Smooth muscle cell (in vitro differentiated cells): ENCODE data around the gene GRIP1. TPM values are rescaled to one million over a fixed set of nuclear protein-coding genes. Genes with fewer than 3 reads are reported as not detected.

Experiments
- DNase-seq: peaks from one replicate; lab custom pipeline; 2025; ENCODE audit not compliant: unreplicated experiment; lab: John Stamatoyannopoulos, UW
- H2AFZ ChIP-seq: fragments of 200-600 bp; sonication (generic); 2 replicates; pipeline ENCODE4 v1.6.0; 2016; ENCODE audit warnings: antibody characterized with exemption, low read depth, mild to moderate bottlenecking
- H3F3A ChIP-seq: fragments of 200-600 bp; sonication (generic); 2 replicates; pipeline ENCODE4 v1.6.0; 2017; ENCODE audit warnings: antibody characterized with exemption, low read depth
- H3K27ac ChIP-seq: fragments of 200-600 bp; sonication (generic); 2 replicates; pipeline ENCODE4 v1.5.1; 2016; ENCODE audit warnings: low read depth, mild to moderate bottlenecking
- H3K27me3 ChIP-seq: fragments of 200-600 bp; sonication (generic); 2 replicates; pipeline ENCODE4 v1.6.1; 2016; ENCODE audit warnings: low read depth, mild to moderate bottlenecking
- H3K36me3 ChIP-seq: fragments of 200-600 bp; sonication (generic); 2 replicates; pipeline ENCODE4 v1.5.1; 2016; ENCODE audit warnings: low read depth
- H3K4me1 ChIP-seq: fragments of 200-600 bp; sonication (generic); 2 replicates; pipeline ENCODE4 v1.5.1; 2016; ENCODE audit warnings: low read depth
- H3K4me2 ChIP-seq: fragments of 200-600 bp; sonication (generic); 2 replicates; pipeline ENCODE4 v1.6.0; 2016; ENCODE audit warnings: mild to moderate bottlenecking
- H3K4me3 ChIP-seq: fragments of 200-600 bp; sonication (generic); 2 replicates; pipeline ENCODE4 v1.5.1; 2016; ENCODE audit warnings: mild to moderate bottlenecking
- H3K79me2 ChIP-seq: fragments of 200-600 bp; sonication (generic); 2 replicates; pipeline ENCODE4 v1.6.0; 2016; ENCODE audit warnings: low read depth, mild to moderate bottlenecking
- H3K9ac ChIP-seq: fragments of 200-600 bp; sonication (generic); 2 replicates; pipeline ENCODE4 v1.6.0; 2016; ENCODE audit warnings: low read depth
- H3K9me3 ChIP-seq: fragments of 200-600 bp; sonication (generic); replicated peaks from 2 replicates; pipeline ENCODE4 v1.5.1; 2016; ENCODE audit warnings: low read depth
- H4K20me1 ChIP-seq: fragments of 200-600 bp; sonication (generic); 2 replicates; pipeline ENCODE4 v1.6.0; 2016; ENCODE audit warnings: low read depth
- WGBS: methylation state at CpG from one replicate; pipeline ENCODE4 v1.1.7; 2016; ENCODE audit warnings: low lambda C conversion rate; 5-methylcytosine and 5-hydroxymethylcytosine counted together
- polyA plus RNA-seq: library from polyadenylated mRNA; unstranded; fragments of >200 nt; fragmentation: Nextera tagmentation; extraction: Ambion mirVana; gene quantifications from 2 replicates; pipeline ENCODE4 v1.2.1, GENCODE V29; 2016
- total RNA-seq: library from RNA; depleted of rRNA; stranded (reverse); fragments of >200 nt; gene quantifications from 2 replicates; pipeline ENCODE4 v1.2.3, GENCODE V29; 2014
- TF ChIP-seq, protein P1 (sequence below): fragments of 200-600 bp; sonication (generic); IDR thresholded peaks from 2 replicates; pipeline ENCODE4 v1.5.1; 2017; ENCODE audit warnings: borderline replicate concordance, mild to moderate bottlenecking, antibody characterized with exemption; ENCODE audit not compliant: insufficient read depth, poor library complexity, severe bottlenecking

The GRIP1 gene
- total and polyA plus RNA-seq, 2 experiments from 2014 or later = 4.0 to 5.9 TPM

DNA sequence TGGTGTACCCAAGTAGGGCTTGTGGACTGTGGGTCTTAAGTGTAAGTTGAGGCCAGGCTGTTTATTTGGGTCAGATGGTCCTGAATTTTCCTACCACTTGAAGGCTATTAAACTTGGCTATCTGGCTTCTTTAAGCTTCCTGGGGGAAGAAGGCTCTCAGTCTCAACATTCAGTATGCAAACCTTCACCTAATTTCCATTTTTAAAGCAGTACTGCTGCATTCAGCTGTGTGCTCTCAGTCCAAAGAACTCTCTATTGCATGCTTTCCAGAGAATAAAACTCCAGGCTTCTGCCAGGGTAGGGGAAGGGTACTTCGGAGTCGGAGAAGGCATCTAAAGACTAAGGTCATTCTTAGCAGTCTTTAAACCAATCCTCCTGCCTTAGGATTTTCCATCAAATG, 252.2 kb downstream of the GRIP1 start:
- H3K9me3 ChIP-seq = no peaks in the 10 kb centered on the region
- H2AFZ ChIP-seq = no peak overlapping the region
- H3K36me3 ChIP-seq = no peaks in the 10 kb centered on the region
- H3K27ac ChIP-seq = no peak overlapping the region
- DNase-seq = no peak
- H3K79me2 ChIP-seq = no peaks in the 10 kb centered on the region
- TF ChIP-seq, protein P1, sequence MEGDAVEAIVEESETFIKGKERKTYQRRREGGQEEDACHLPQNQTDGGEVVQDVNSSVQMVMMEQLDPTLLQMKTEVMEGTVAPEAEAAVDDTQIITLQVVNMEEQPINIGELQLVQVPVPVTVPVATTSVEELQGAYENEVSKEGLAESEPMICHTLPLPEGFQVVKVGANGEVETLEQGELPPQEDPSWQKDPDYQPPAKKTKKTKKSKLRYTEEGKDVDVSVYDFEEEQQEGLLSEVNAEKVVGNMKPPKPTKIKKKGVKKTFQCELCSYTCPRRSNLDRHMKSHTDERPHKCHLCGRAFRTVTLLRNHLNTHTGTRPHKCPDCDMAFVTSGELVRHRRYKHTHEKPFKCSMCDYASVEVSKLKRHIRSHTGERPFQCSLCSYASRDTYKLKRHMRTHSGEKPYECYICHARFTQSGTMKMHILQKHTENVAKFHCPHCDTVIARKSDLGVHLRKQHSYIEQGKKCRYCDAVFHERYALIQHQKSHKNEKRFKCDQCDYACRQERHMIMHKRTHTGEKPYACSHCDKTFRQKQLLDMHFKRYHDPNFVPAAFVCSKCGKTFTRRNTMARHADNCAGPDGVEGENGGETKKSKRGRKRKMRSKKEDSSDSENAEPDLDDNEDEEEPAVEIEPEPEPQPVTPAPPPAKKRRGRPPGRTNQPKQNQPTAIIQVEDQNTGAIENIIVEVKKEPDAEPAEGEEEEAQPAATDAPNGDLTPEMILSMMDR = no peak
- H3F3A ChIP-seq = no peaks in the 10 kb centered on the region
- WGBS = 85% methylated on average over 2 of the region's 2 CpGs
- no peak overlapping the region for H3K4me3 ChIP-seq
- H3K4me1 ChIP-seq = no peaks in the 10 kb centered on the region
- H3K27me3 ChIP-seq = no peaks in the 10 kb centered on the region
- H4K20me1 ChIP-seq = no peaks in the 10 kb centered on the region
- no peak overlapping the region for H3K4me2 ChIP-seq
- no peak overlapping the region for H3K9ac ChIP-seq

DNA sequence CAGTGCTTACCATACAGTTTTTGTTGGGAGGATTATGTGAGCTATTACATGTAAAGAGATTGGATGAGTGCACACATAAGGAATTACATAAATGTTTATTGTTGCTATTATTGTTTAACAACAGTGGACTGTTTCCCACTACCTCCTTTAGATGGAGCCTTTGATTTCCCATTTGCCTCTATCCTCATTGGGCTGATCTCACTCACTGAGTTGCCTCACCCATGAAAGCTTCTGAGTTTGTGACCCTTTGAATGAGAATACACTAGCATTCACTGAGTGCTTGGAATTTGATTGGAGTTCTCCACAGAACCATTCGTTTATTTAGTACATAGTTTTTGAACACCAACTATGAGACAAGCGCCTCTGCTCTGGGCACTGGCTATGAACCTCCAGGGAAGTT, 255.6 kb downstream of the GRIP1 start:
- DNase-seq = no peak
- whole genome bisulfite sequencing = 73% methylated on average over 2 of the region's 2 CpGs
- Histone ChIP-seq H3K4me3 (no peak overlapping the region), H3K27ac (no peak overlapping the region), H3K4me1 (no peaks in the 10 kb centered on the region), H2AFZ (no peak overlapping the region), H3K9ac (no peak overlapping the region), H3K79me2 (no peaks in the 10 kb centered on the region), H3K36me3 (no peaks in the 10 kb centered on the region), H3K4me2 (no peak overlapping the region), H3K9me3 (no peaks in the 10 kb centered on the region), H4K20me1 (no peaks in the 10 kb centered on the region), H3F3A (no peaks in the 10 kb centered on the region), H3K27me3 (no peaks in the 10 kb centered on the region)
- TF ChIP-seq, protein P1 = no peak

DNA sequence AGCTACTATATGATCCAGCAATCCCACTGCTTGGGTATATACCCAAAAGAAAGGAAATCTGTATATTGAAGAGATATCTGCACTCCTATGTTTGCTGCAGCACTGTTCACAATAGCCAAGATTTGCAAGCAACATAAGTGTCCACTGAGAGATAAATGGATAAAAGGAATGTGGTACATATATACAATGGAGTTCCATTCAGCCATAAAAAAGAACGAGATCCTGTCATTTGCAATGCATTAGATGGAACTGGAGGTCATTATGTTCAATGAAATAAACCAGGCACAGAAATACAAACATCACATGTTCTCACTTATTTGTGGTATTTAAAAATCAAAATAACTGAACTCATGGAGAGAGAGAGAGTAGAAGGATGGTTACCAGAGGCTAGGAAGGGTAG, 260.0 kb downstream of the GRIP1 start:
- H3K4me2 ChIP-seq = no peak overlapping the region
- no peaks in the 10 kb centered on the region for H3K4me1 ChIP-seq
- H3K27ac ChIP-seq = no peak overlapping the region
- H3K9me3 ChIP-seq = no peaks in the 10 kb centered on the region
- H3K36me3 ChIP-seq = no peaks in the 10 kb centered on the region
- TF ChIP-seq, protein P1 = no peak
- H4K20me1 ChIP-seq = no peaks in the 10 kb centered on the region
- H3K79me2 ChIP-seq = no peaks in the 10 kb centered on the region
- no peaks in the 10 kb centered on the region for H3K27me3 ChIP-seq
- no peak overlapping the region for H3K4me3 ChIP-seq
- no peaks in the 10 kb centered on the region for H3F3A ChIP-seq
- no peak for DNase-seq
- no peak overlapping the region for H2AFZ ChIP-seq
- no peak overlapping the region for H3K9ac ChIP-seq
- WGBS = 81% methylated on average over 1 of the region's 1 CpG

DNA sequence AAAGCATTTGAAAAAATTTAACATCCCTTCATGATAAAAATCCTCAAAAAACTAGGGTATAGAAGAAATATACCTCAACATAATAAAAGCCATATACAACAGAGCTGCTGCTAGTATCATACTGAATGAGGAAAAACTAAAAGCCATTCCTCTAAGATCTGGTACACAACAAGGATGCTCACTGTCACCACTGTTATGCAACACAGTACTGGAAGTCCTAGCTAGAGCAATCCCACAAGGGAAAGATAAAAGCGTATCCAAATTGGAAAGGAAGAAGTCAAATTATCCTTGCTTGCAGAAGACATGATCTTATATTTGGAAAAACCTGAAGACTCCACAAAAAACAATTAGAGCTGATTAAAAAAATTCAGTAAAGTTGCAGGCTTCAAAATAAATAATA, 261.7 kb downstream of the GRIP1 start:
- WGBS = 92% methylated on average over 1 of the region's 1 CpG

More for the DNA sequence above, 261.7 kb downstream of the GRIP1 start:
- Histone ChIP-seq H3F3A (no peaks in the 10 kb centered on the region), H3K79me2 (no peaks in the 10 kb centered on the region), H3K9me3 (no peaks in the 10 kb centered on the region), H3K4me3 (no peak overlapping the region), H3K36me3 (no peaks in the 10 kb centered on the region), H4K20me1 (no peaks in the 10 kb centered on the region), H3K27me3 (no peaks in the 10 kb centered on the region), H2AFZ (no peak overlapping the region), H3K9ac (no peak overlapping the region), H3K4me2 (no peak overlapping the region), H3K27ac (no peak overlapping the region), H3K4me1 (no peaks in the 10 kb centered on the region)
- TF ChIP-seq, protein P1 = no peak
- no peak for DNase-seq
